ENCODE results near the gene SLC27A2.

Gene SLC27A2

GRCh38 chr15:50225938-50226337 lies 43.9 kb downstream of the SLC27A2 start:
- no peak for ATAC-seq (ENCODE audit: low read depth)
- Histone ChIP-seq H3K27ac (ENCODE audit: poor library complexity, severe bottlenecking) (no peak overlapping the region), H3K27me3 (ENCODE audit: insufficient read depth, poor library complexity, severe bottlenecking) (no peaks in the 10 kb centered on the region)

GRCh38 chr15:50227076-50227475 lies 45.1 kb downstream of the SLC27A2 start:
- H3K27me3 ChIP-seq (ENCODE audit: insufficient read depth, poor library complexity, severe bottlenecking): no peaks in the 10 kb centered on the region
- ATAC-seq (ENCODE audit: low read depth): no peak
- no peaks in the 10 kb centered on the region for H3K36me3 ChIP-seq (ENCODE audit: low read depth)
- H3K4me1 ChIP-seq (ENCODE audit: insufficient read depth, poor library complexity, severe bottlenecking): no peaks in the 10 kb centered on the region
- H3K4me3 ChIP-seq (ENCODE audit: severe bottlenecking): no peak overlapping the region
- no peak for DNase-seq (ENCODE audit: low spot score)
- H3K27ac ChIP-seq (ENCODE audit: poor library complexity, severe bottlenecking): no peak overlapping the region
- no peaks in the 10 kb centered on the region for H3K9me3 ChIP-seq (ENCODE audit: severe bottlenecking)
- no peak for TF ChIP-seq CTCF (IDR thresholded peaks at IDR 0.05; ENCODE audit: poor library complexity, severe bottlenecking)

More at GRCh38 chr15:50225938-50226337, 43.9 kb downstream of the SLC27A2 start:
- H3K36me3 ChIP-seq (ENCODE audit: low read depth): no peaks in the 10 kb centered on the region
- DNase-seq (ENCODE audit: low spot score): no peak
- H3K4me3 ChIP-seq (ENCODE audit: severe bottlenecking): no peak overlapping the region
- H3K9me3 ChIP-seq (ENCODE audit: severe bottlenecking): no peaks in the 10 kb centered on the region
- no peaks in the 10 kb centered on the region for H3K4me1 ChIP-seq (ENCODE audit: insufficient read depth, poor library complexity, severe bottlenecking)
- no peak for TF ChIP-seq CTCF (IDR thresholded peaks at IDR 0.05; ENCODE audit: poor library complexity, severe bottlenecking)

- H3K27me3 ChIP-seq (ENCODE audit: insufficient read depth, poor library complexity, severe bottlenecking): no peaks in the 10 kb centered on the region
- no peaks in the 10 kb centered on the region for H3K9me3 ChIP-seq (ENCODE audit: severe bottlenecking)
- DNase-seq (ENCODE audit: low spot score): no peak
- H3K27ac ChIP-seq (ENCODE audit: poor library complexity, severe bottlenecking): no peak overlapping the region
- no peak for TF ChIP-seq CTCF (IDR thresholded peaks at IDR 0.05; ENCODE audit: poor library complexity, severe bottlenecking)
- ATAC-seq (ENCODE audit: low read depth): no peak
- H3K36me3 ChIP-seq (ENCODE audit: low read depth): no peaks in the 10 kb centered on the region
- no peaks in the 10 kb centered on the region for H3K4me1 ChIP-seq (ENCODE audit: insufficient read depth, poor library complexity, severe bottlenecking)
- H3K4me3 ChIP-seq (ENCODE audit: severe bottlenecking): no peak overlapping the region
Observed at GRCh38 chr15:50228866-50229265, 46.9 kb downstream of the SLC27A2 start.

- no peak for ATAC-seq (ENCODE audit: low read depth)
- TF ChIP-seq CTCF (IDR thresholded peaks at IDR 0.05; ENCODE audit: poor library complexity, severe bottlenecking): no peak
- H3K4me1 ChIP-seq (ENCODE audit: insufficient read depth, poor library complexity, severe bottlenecking): no peaks in the 10 kb centered on the region
- no peak overlapping the region for H3K27ac ChIP-seq (ENCODE audit: poor library complexity, severe bottlenecking)
- no peaks in the 10 kb centered on the region for H3K9me3 ChIP-seq (ENCODE audit: severe bottlenecking)
- no peaks in the 10 kb centered on the region for H3K27me3 ChIP-seq (ENCODE audit: insufficient read depth, poor library complexity, severe bottlenecking)
- H3K4me3 ChIP-seq (ENCODE audit: severe bottlenecking): no peak overlapping the region
- no peak for DNase-seq (ENCODE audit: low spot score)
- H3K36me3 ChIP-seq (ENCODE audit: low read depth): no peaks in the 10 kb centered on the region
Observed at GRCh38 chr15:50229336-50229735, 47.3 kb downstream of the SLC27A2 start.

- no peak overlapping the region for H3K27ac ChIP-seq (ENCODE audit: poor library complexity, severe bottlenecking)
- TF ChIP-seq CTCF (IDR thresholded peaks at IDR 0.05; ENCODE audit: poor library complexity, severe bottlenecking): no peak
- H3K4me3 ChIP-seq (ENCODE audit: severe bottlenecking): no peak overlapping the region
- H3K4me1 ChIP-seq (ENCODE audit: insufficient read depth, poor library complexity, severe bottlenecking): no peaks in the 10 kb centered on the region
- no peaks in the 10 kb centered on the region for H3K27me3 ChIP-seq (ENCODE audit: insufficient read depth, poor library complexity, severe bottlenecking)
- no peaks in the 10 kb centered on the region for H3K36me3 ChIP-seq (ENCODE audit: low read depth)
- H3K9me3 ChIP-seq (ENCODE audit: severe bottlenecking): no peaks in the 10 kb centered on the region
- DNase-seq (ENCODE audit: low spot score) (no peak), ATAC-seq (ENCODE audit: low read depth) (no peak)
Observed at GRCh38 chr15:50231761-50232160, 49.8 kb downstream of the SLC27A2 start.

All from RWPE2 (cell line).